Astrocyte (in vitro differentiated cells and primary cell): ENCODE data around the gene SNAP29. TPM values are rescaled to one million over a fixed set of nuclear protein-coding genes. Genes with fewer than 3 reads are reported as not detected.
"Not testable (repeated sequence)": the region's sequence is repeated elsewhere in the genome, so short reads cannot be mapped to it uniquely, and the experiment has no call there.

Experiments
- DNase-seq: peaks from one replicate; pipeline ENCODE4 v3.0.0-alpha.2; 2010; ENCODE audit warnings: low read depth
- FAIRE-seq: peaks from 2 replicates; lab custom pipeline; 2011; peaks lifted over from hg19 to GRCh38; lab: Jason Lieb, UNC
- H2AFZ ChIP-seq: 2 replicates; pipeline ENCODE4 v1.6.0; 2012; ENCODE audit warnings: low read depth, low read length, inconsistent platforms
- H3K27ac ChIP-seq: 2 replicates; pipeline ENCODE4 v1.5.1; 2011; ENCODE audit warnings: low read depth, low read length, inconsistent platforms
- H3K27me3 ChIP-seq: 2 replicates; pipeline ENCODE4 v1.6.0; 2011; ENCODE audit warnings: low read length, inconsistent platforms; ENCODE audit not compliant: insufficient read depth
- H3K36me3 ChIP-seq: 2 replicates; pipeline ENCODE4 v1.5.1; 2011; ENCODE audit warnings: low read length, inconsistent platforms; ENCODE audit not compliant: insufficient read depth
- H3K4me1 ChIP-seq: 2 replicates; pipeline ENCODE4 v1.5.1; 2011; ENCODE audit warnings: low read length, inconsistent platforms; ENCODE audit not compliant: insufficient read depth
- H3K4me2 ChIP-seq: 2 replicates; pipeline ENCODE4 v1.6.0; 2012; ENCODE audit warnings: low read length, inconsistent platforms
- H3K4me3 ChIP-seq: 2 replicates; pipeline ENCODE4 v1.5.1; 2011; ENCODE audit warnings: low read depth, mild to moderate bottlenecking, low read length, inconsistent platforms; ENCODE audit not compliant: insufficient read depth
- H3K79me2 ChIP-seq: 2 replicates; pipeline ENCODE4 v1.6.0; 2012; ENCODE audit warnings: mild to moderate bottlenecking, low read length, inconsistent platforms; ENCODE audit not compliant: insufficient read depth
- H3K9ac ChIP-seq: 2 replicates; pipeline ENCODE4 v1.6.0; 2012; ENCODE audit warnings: mild to moderate bottlenecking, low read length, inconsistent platforms
- H3K9me3 ChIP-seq: 2 replicates; pipeline ENCODE4 v1.5.1; 2012; ENCODE audit warnings: low read depth, mild to moderate bottlenecking, low read length, inconsistent platforms; ENCODE audit not compliant: insufficient read depth
- H4K20me1 ChIP-seq: 2 replicates; pipeline ENCODE4 v1.6.0; 2012; ENCODE audit warnings: low read length, inconsistent platforms; ENCODE audit not compliant: insufficient read depth
- H3K27ac Mint-ChIP-seq: one replicate; pipeline ENCODE4 v1.8.0; 2021; ENCODE audit warnings: mild to moderate bottlenecking, mixed read lengths; ENCODE audit not compliant: unreplicated experiment
- H3K27me3 Mint-ChIP-seq: one replicate; pipeline ENCODE4 v1.8.0; 2021; ENCODE audit warnings: low read depth, mixed read lengths; ENCODE audit not compliant: unreplicated experiment
- H3K36me3 Mint-ChIP-seq: one replicate; pipeline ENCODE4 v1.8.0; 2021; ENCODE audit warnings: low read depth, mixed read lengths; ENCODE audit not compliant: unreplicated experiment
- H3K4me1 Mint-ChIP-seq: one replicate; pipeline ENCODE4 v1.8.0; 2021; ENCODE audit warnings: low read depth, mixed read lengths; ENCODE audit not compliant: unreplicated experiment
- H3K4me3 Mint-ChIP-seq: one replicate; pipeline ENCODE4 v1.8.0; 2021; ENCODE audit warnings: mild to moderate bottlenecking, moderate library complexity, mixed read lengths; ENCODE audit not compliant: unreplicated experiment
- H3K9me3 Mint-ChIP-seq: one replicate; pipeline ENCODE4 v1.8.0; 2021; ENCODE audit warnings: mild to moderate bottlenecking, mixed read lengths; ENCODE audit not compliant: unreplicated experiment
- EZH2 ChIP-seq: IDR thresholded peaks from 2 replicates; pipeline ENCODE4 v1.6.1; 2012; ENCODE audit warnings: mild to moderate bottlenecking, low read length, inconsistent platforms; ENCODE audit not compliant: insufficient read depth
- total RNA-seq: library from RNA; stranded (reverse); gene quantifications from 2 replicates; pipeline ENCODE4 v1.2.1, GENCODE V29; 2021
- TF ChIP-seq, protein P1 (sequence below): IDR thresholded peaks from 2 replicates; pipeline ENCODE4 v1.5.1; 2011; ENCODE audit warnings: low read depth, mild to moderate bottlenecking, inconsistent platforms, low read length, moderate library complexity; ENCODE audit not compliant: insufficient read depth

The SNAP29 gene
- total RNA-seq, 1 donor from 2014 or later = 19.6 TPM

DNA sequence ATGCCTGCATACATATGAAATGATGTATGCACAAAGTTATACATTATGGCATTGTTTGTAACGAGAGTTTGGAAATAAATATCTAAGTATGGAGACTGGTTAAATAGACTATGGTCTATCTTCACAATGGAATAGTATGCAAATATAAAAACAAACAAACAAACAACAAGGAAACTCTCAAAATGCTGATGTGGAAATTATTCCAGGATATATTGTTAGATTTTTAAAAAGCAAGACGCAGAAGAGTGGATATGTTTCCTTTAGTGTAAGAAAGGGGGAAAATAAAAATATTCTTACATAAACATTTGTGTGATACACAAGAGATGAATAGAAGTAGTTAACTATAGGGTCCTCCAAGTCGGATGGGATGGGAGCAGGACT is 47.6 kb downstream of the SNAP29 start:
- Histone ChIP-seq H3K36me3 (no peaks in the 10 kb centered on the region), H3K4me2 (no peak overlapping the region), H3K4me3 (no peak overlapping the region), H3K9me3 (no peaks in the 10 kb centered on the region), H3K9ac (no peak overlapping the region), H3K4me1 (peaks cover 11% of the 10 kb centered on the region), H3K79me2 (no peaks in the 10 kb centered on the region), H3K27me3 (no peaks in the 10 kb centered on the region), H4K20me1 (no peaks in the 10 kb centered on the region), H3K27ac (no peak overlapping the region), H2AFZ (no peak overlapping the region)
- H3K36me3 Mint-ChIP-seq = no peaks in the 10 kb centered on the region
- no peaks in the 10 kb centered on the region for H3K9me3 Mint-ChIP-seq
- TF ChIP-seq, protein P1, sequence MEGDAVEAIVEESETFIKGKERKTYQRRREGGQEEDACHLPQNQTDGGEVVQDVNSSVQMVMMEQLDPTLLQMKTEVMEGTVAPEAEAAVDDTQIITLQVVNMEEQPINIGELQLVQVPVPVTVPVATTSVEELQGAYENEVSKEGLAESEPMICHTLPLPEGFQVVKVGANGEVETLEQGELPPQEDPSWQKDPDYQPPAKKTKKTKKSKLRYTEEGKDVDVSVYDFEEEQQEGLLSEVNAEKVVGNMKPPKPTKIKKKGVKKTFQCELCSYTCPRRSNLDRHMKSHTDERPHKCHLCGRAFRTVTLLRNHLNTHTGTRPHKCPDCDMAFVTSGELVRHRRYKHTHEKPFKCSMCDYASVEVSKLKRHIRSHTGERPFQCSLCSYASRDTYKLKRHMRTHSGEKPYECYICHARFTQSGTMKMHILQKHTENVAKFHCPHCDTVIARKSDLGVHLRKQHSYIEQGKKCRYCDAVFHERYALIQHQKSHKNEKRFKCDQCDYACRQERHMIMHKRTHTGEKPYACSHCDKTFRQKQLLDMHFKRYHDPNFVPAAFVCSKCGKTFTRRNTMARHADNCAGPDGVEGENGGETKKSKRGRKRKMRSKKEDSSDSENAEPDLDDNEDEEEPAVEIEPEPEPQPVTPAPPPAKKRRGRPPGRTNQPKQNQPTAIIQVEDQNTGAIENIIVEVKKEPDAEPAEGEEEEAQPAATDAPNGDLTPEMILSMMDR = no peak
- TF ChIP-seq EZH2 = no peak
- H3K27me3 Mint-ChIP-seq = peaks cover 4% of the 10 kb centered on the region
- FAIRE-seq = no peak
- no peak overlapping the region for H3K4me3 Mint-ChIP-seq
- no peak overlapping the region for H3K27ac Mint-ChIP-seq
- no peak for DNase-seq
- H3K4me1 Mint-ChIP-seq = no peaks in the 10 kb centered on the region

DNA sequence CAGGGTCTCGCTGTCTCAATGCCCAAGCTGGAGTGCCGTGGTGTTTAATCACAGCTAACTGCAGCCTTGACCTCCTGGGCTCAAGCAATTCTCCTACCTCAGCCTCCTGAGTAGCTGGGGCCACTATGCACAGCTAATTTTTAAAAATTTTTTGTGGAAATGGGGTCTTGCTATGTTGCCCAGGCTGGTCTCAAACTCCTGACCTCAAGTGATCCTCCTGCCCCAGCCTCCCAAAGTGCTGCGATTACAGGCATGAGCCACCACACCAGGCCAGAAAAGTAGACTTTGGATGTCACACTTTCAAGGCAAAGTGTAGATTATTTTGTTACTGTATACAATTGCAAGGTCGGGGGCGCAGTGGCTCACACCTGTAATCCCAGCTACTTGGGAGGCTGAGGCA is 49.9 kb downstream of the SNAP29 start:
- not testable (repeated sequence) for H3K36me3 ChIP-seq, H3K27ac Mint-ChIP-seq, H2AFZ ChIP-seq, H3K4me3 Mint-ChIP-seq, H3K36me3 Mint-ChIP-seq, H3K9me3 ChIP-seq, H3K27ac ChIP-seq, H3K4me1 Mint-ChIP-seq, H3K4me3 ChIP-seq, FAIRE-seq, H3K27me3 ChIP-seq, H3K79me2 ChIP-seq, H3K27me3 Mint-ChIP-seq, H3K4me2 ChIP-seq, H3K9me3 Mint-ChIP-seq, H4K20me1 ChIP-seq, DNase-seq, H3K9ac ChIP-seq
- H3K4me1 ChIP-seq = peaks cover 11% of the 10 kb centered on the region

DNA sequence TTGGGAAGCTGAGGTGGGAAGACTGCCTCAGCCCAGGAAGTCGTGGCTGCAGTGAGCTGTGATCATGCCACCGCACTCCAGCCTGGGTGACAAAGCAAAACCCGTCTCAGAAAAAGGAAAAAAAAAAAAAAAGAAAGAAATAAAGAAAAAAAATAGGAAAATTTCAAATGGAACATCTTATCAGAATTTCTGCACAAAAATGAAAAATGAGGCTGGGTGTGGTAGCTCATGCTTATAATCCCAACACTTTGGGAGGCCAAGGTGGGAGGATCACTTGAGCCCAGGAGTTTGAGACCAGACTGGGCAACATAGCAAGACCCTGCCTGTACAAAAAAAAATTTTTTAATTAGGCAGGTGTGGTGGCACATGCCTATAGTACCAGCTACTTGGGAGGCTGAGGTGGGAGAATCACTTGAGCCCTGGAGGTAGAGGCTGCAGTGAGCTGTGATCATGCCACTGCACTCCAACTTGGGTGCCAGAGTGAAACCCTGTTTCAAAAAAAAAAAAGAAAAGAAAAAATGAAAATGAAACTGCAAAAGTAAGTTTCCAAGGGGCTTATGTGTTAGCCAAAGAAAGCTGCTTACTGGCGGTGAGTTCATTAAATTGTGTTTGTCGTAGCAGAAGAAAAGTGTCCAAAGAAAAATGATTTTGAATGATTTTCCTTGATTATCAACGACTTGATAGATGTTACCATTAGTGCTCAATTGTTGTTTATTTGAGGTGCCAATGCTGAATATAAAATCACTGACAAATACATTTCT is 50.9 kb downstream of the SNAP29 start:
- no peaks in the 10 kb centered on the region for H3K79me2 ChIP-seq
- Mint-ChIP-seq H3K4me3 (no peak overlapping the region), H3K27ac (no peak overlapping the region), H3K27me3 (no peaks in the 10 kb centered on the region), H3K9me3 (no peaks in the 10 kb centered on the region), H3K4me1 (no peaks in the 10 kb centered on the region), H3K36me3 (no peaks in the 10 kb centered on the region)
- H3K27me3 ChIP-seq = no peaks in the 10 kb centered on the region
- H3K4me1 ChIP-seq = peaks cover 4% of the 10 kb centered on the region
- H3K4me2 ChIP-seq = no peak overlapping the region
- H4K20me1 ChIP-seq = no peaks in the 10 kb centered on the region
- H3K9me3 ChIP-seq = no peaks in the 10 kb centered on the region
- H3K4me3 ChIP-seq = no peak overlapping the region
- no peak overlapping the region for H3K27ac ChIP-seq
- no peak for TF ChIP-seq EZH2
- TF ChIP-seq, protein P1 = no peak
- no peak overlapping the region for H3K9ac ChIP-seq
- DNase-seq (no peak), FAIRE-seq (no peak)
- no peak overlapping the region for H2AFZ ChIP-seq
- H3K36me3 ChIP-seq = no peaks in the 10 kb centered on the region
